ENCODE measurements around the gene TMUB2.

The TMUB2 gene

GRCh38 chr17:44184212-44184810 is 2.5 kb upstream of the TMUB2 start:
- Histone ChIP-seq H3F3A (ENCODE audit: insufficient read depth, low read length) (no peaks in the 10 kb centered on the region), H2AFZ (ENCODE audit: low read length) (no peak overlapping the region), H3K27ac (ENCODE audit: low read depth, low read length, poor library complexity, severe bottlenecking) (no peak overlapping the region), H3K27me3 (ENCODE audit: insufficient read depth, low read length) (no peaks in the 10 kb centered on the region), H3K9me2 (ENCODE audit: low read depth, low read length) (no peaks in the 10 kb centered on the region), H3K9ac (ENCODE audit: low read length) (no peak overlapping the region), H3K36me3 (ENCODE audit: insufficient read depth, low read length) (peaks cover 41% of the 10 kb centered on the region), H3K79me2 (ENCODE audit: insufficient read depth, low read length) (peaks cover 26% of the 10 kb centered on the region), H3K4me3 (ENCODE audit: low read depth, low read length, poor library complexity, severe bottlenecking) (peak overlapping the region; percentile 93), H4K20me1 (ENCODE audit: insufficient read depth, low read length) (no peaks in the 10 kb centered on the region), H3K4me1 (ENCODE audit: insufficient read depth, low read length, severe bottlenecking) (peaks cover 33% of the 10 kb centered on the region), H3K9me3 (ENCODE audit: low read length) (no peaks in the 10 kb centered on the region), H3K4me2 (ENCODE audit: low read length) (0 out of 2 replicates have a peak overlapping the region, but pooled peaks have one; percentile 63)
- TF ChIP-seq EZH2 (IDR thresholded peaks at IDR 0.05; ENCODE audit: borderline replicate concordance, low read length) (no peak), CTCF (IDR thresholded peaks at IDR 0.05; ENCODE audit: low read length) (no peak)

GRCh38 chr17:44187131-44187899 is 543 bp downstream of the TMUB2 start:
- Histone ChIP-seq H3K36me3 (ENCODE audit: insufficient read depth, low read length) (peaks cover 54% of the 10 kb centered on the region), H4K20me1 (ENCODE audit: insufficient read depth, low read length) (no peaks in the 10 kb centered on the region), H3K27ac (ENCODE audit: low read depth, low read length, poor library complexity, severe bottlenecking) (peak overlapping the region; percentile 78), H3K9ac (ENCODE audit: low read length) (peak overlapping the region; percentile 91), H3F3A (ENCODE audit: insufficient read depth, low read length) (no peaks in the 10 kb centered on the region), H3K4me2 (ENCODE audit: low read length) (peak overlapping the region; percentile 89), H3K9me3 (ENCODE audit: low read length) (no peaks in the 10 kb centered on the region), H3K4me3 (ENCODE audit: low read depth, low read length, poor library complexity, severe bottlenecking) (peak overlapping the region; percentile 93), H3K9me2 (ENCODE audit: low read depth, low read length) (no peaks in the 10 kb centered on the region), H3K27me3 (ENCODE audit: insufficient read depth, low read length) (no peaks in the 10 kb centered on the region), H3K4me1 (ENCODE audit: insufficient read depth, low read length, severe bottlenecking) (peaks cover 33% of the 10 kb centered on the region), H2AFZ (ENCODE audit: low read length) (no peak overlapping the region), H3K79me2 (ENCODE audit: insufficient read depth, low read length) (peaks cover 26% of the 10 kb centered on the region)
- TF ChIP-seq EZH2 (IDR thresholded peaks at IDR 0.05; ENCODE audit: borderline replicate concordance, low read length) (no peak), CTCF (IDR thresholded peaks at IDR 0.05; ENCODE audit: low read length) (no peak)

GRCh38 chr17:44188576-44189403 is 2.0 kb downstream of the TMUB2 start:
- Histone ChIP-seq H3K9me3 (ENCODE audit: low read length) (no peaks in the 10 kb centered on the region), H3K4me2 (ENCODE audit: low read length) (no peak overlapping the region; the same call in 1 of the 2 replicates), H3K27ac (ENCODE audit: low read depth, low read length, poor library complexity, severe bottlenecking) (no peak overlapping the region), H3K4me1 (ENCODE audit: insufficient read depth, low read length, severe bottlenecking) (peaks cover 32% of the 10 kb centered on the region), H3K4me3 (ENCODE audit: low read depth, low read length, poor library complexity, severe bottlenecking) (no peak overlapping the region), H2AFZ (ENCODE audit: low read length) (no peak overlapping the region), H3K9ac (ENCODE audit: low read length) (peak overlapping the region; percentile 91; the same call in 1 of the 2 replicates), H4K20me1 (ENCODE audit: insufficient read depth, low read length) (no peaks in the 10 kb centered on the region), H3K27me3 (ENCODE audit: insufficient read depth, low read length) (no peaks in the 10 kb centered on the region), H3K9me2 (ENCODE audit: low read depth, low read length) (no peaks in the 10 kb centered on the region), H3K79me2 (ENCODE audit: insufficient read depth, low read length) (peaks cover 26% of the 10 kb centered on the region), H3F3A (ENCODE audit: insufficient read depth, low read length) (no peaks in the 10 kb centered on the region), H3K36me3 (ENCODE audit: insufficient read depth, low read length) (peaks cover 59% of the 10 kb centered on the region)
- TF ChIP-seq EZH2 (IDR thresholded peaks at IDR 0.05; ENCODE audit: borderline replicate concordance, low read length), result no peak
- TF ChIP-seq CTCF (IDR thresholded peaks at IDR 0.05; ENCODE audit: low read length), result no peak

Measured in OCI-LY1 (cell line).